Superior temporal gyrus (tissue), 1 donor: ENCODE results near the gene PSAPL1.

Experiments used
- DNase-seq: peaks from one replicate; pipeline ENCODE4 v3.0.0-alpha.2; 2016; ENCODE audit errors: extremely low spot score

PSAPL1 gene

DNA sequence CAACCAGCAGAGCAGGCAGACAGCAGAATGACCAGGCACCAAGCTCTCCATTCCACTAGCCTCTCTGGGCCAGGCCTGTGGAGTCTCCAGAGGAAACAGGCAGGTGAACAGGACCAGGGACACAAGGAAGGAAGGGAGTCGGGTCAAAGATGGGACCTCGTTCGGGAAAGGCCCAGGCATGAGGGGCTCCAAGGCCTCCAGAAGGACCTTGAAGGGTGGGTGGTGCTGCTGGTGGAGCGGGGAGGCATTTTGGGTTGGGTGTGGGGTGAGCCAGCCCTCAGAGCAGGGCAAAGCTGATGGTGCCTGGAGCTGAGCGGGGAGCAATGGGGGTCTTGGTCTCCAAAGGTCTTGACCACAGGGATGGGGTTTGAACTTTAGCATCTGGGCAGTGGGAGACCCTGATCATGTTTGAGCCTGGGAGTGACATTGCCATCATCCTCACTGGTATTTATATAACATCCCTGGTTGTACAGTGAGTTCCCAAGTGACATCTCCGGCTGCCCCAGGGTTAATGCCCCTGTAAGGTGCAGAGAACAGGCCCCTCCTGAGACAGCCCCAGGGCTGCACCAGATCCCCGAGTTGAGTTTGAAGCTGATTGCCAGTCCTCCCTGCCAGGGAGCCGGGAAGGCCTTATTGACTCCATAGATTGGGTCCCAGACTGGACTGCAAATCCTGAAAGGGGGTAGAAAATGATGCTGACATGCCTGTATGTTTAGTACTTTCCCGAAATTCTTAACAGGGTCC, 52.7 kb downstream of the PSAPL1 start:
- DNase-seq: no peak

DNA sequence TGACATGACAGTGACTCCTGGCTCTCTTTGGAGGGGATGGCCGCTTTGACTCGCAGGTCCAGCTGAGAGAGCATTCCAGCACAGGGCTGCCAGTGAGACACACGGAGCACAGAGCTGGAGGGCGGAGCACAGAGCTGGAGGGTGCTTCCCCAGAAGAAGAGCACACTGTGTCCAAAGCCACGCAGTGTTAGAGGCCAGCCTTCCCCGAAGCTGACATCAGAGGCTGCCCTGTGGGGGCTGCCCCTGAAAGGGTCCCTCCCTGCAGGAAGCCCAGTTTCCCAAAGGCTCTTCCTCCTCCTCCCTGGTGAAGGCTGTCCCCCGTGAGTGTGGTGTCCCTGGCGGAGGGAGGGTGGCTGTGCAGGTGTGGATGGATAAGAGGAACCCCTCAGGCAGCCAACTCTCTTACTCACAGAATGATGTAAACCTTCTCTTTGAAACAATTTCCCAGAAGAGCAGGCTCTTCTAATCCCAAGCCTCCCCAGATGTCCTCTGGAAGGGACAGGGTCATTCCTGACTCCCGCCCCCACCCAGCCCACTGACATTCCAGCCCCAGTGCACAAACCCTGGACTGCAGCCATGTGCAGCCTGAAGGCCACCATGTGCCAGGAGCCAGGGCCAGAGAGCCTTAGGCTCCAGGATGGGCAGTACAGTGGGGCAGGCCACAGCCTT, 53.4 kb downstream of the PSAPL1 start:
- DNase-seq: no peak
